Smooth muscle cell (in vitro differentiated cells): ENCODE data around the gene PPP1R13L. TPM values are rescaled to one million over a fixed set of nuclear protein-coding genes. Genes with fewer than 3 reads are reported as not detected.

Experiments used
- DNase-seq: peaks from one replicate; lab custom pipeline; 2025; ENCODE audit not compliant: unreplicated experiment; lab: John Stamatoyannopoulos, UW
- H2AFZ ChIP-seq: fragments of 200-600 bp; sonication (generic); 2 replicates; pipeline ENCODE4 v1.6.0; 2016; ENCODE audit warnings: antibody characterized with exemption, low read depth, mild to moderate bottlenecking
- H3F3A ChIP-seq: fragments of 200-600 bp; sonication (generic); 2 replicates; pipeline ENCODE4 v1.6.0; 2017; ENCODE audit warnings: antibody characterized with exemption, low read depth
- H3K27ac ChIP-seq: fragments of 200-600 bp; sonication (generic); 2 replicates; pipeline ENCODE4 v1.5.1; 2016; ENCODE audit warnings: low read depth, mild to moderate bottlenecking
- H3K27me3 ChIP-seq: fragments of 200-600 bp; sonication (generic); 2 replicates; pipeline ENCODE4 v1.6.1; 2016; ENCODE audit warnings: low read depth, mild to moderate bottlenecking
- H3K36me3 ChIP-seq: fragments of 200-600 bp; sonication (generic); 2 replicates; pipeline ENCODE4 v1.5.1; 2016; ENCODE audit warnings: low read depth
- H3K4me1 ChIP-seq: fragments of 200-600 bp; sonication (generic); 2 replicates; pipeline ENCODE4 v1.5.1; 2016; ENCODE audit warnings: low read depth
- H3K4me2 ChIP-seq: fragments of 200-600 bp; sonication (generic); 2 replicates; pipeline ENCODE4 v1.6.0; 2016; ENCODE audit warnings: mild to moderate bottlenecking
- H3K4me3 ChIP-seq: fragments of 200-600 bp; sonication (generic); 2 replicates; pipeline ENCODE4 v1.5.1; 2016; ENCODE audit warnings: mild to moderate bottlenecking
- H3K79me2 ChIP-seq: fragments of 200-600 bp; sonication (generic); 2 replicates; pipeline ENCODE4 v1.6.0; 2016; ENCODE audit warnings: low read depth, mild to moderate bottlenecking
- H3K9ac ChIP-seq: fragments of 200-600 bp; sonication (generic); 2 replicates; pipeline ENCODE4 v1.6.0; 2016; ENCODE audit warnings: low read depth
- H3K9me3 ChIP-seq: fragments of 200-600 bp; sonication (generic); replicated peaks from 2 replicates; pipeline ENCODE4 v1.5.1; 2016; ENCODE audit warnings: low read depth
- H4K20me1 ChIP-seq: fragments of 200-600 bp; sonication (generic); 2 replicates; pipeline ENCODE4 v1.6.0; 2016; ENCODE audit warnings: low read depth
- WGBS: methylation state at CpG from one replicate; pipeline ENCODE4 v1.1.7; 2016; ENCODE audit warnings: low lambda C conversion rate; 5-methylcytosine and 5-hydroxymethylcytosine counted together
- polyA plus RNA-seq: library from polyadenylated mRNA; unstranded; fragments of >200 nt; fragmentation: Nextera tagmentation; extraction: Ambion mirVana; gene quantifications from 2 replicates; pipeline ENCODE4 v1.2.1, GENCODE V29; 2016
- total RNA-seq: library from RNA; depleted of rRNA; stranded (reverse); fragments of >200 nt; gene quantifications from 2 replicates; pipeline ENCODE4 v1.2.3, GENCODE V29; 2014
- TF ChIP-seq, protein P1 (sequence below): fragments of 200-600 bp; sonication (generic); IDR thresholded peaks from 2 replicates; pipeline ENCODE4 v1.5.1; 2017; ENCODE audit warnings: borderline replicate concordance, mild to moderate bottlenecking, antibody characterized with exemption; ENCODE audit not compliant: insufficient read depth, poor library complexity, severe bottlenecking

The PPP1R13L gene
- total and polyA plus RNA-seq, 2 experiments from 2014 or later, result 28.1 to 66.4 TPM

GRCh38 chr19:45406226-45407090, 1.6 kb upstream of the PPP1R13L start, which contains the start of gene POLR1G:
POLR1G (plus strand) TSS chr19:45406644; CDS start chr19:45406697, 53 bp downstream.
- WGBS, result 2% methylated on average over 49 of the region's 51 CpGs

GRCh38 chr19:45405435-45406225, 761 bp upstream of the PPP1R13L start:
- Histone ChIP-seq H3K27ac (peak overlapping the region; percentile 98), H3K9me3 (no peaks in the 10 kb centered on the region), H3K79me2 (no peaks in the 10 kb centered on the region), H2AFZ (peak overlapping the region; percentile 63), H3K36me3 (no peaks in the 10 kb centered on the region), H3K4me1 (peaks cover 16% of the 10 kb centered on the region), H3K4me3 (peak overlapping the region; percentile 63), H3K4me2 (peak overlapping the region; percentile 90), H3K9ac (peak overlapping the region; percentile 98), H3K27me3 (no peaks in the 10 kb centered on the region), H3F3A (peaks cover 4% of the 10 kb centered on the region), H4K20me1 (peaks cover 29% of the 10 kb centered on the region)
- DNase-seq, result peak; percentile 79
- under 1% methylated on average over 45 of the region's 48 CpGs for WGBS
- TF ChIP-seq, protein P1, sequence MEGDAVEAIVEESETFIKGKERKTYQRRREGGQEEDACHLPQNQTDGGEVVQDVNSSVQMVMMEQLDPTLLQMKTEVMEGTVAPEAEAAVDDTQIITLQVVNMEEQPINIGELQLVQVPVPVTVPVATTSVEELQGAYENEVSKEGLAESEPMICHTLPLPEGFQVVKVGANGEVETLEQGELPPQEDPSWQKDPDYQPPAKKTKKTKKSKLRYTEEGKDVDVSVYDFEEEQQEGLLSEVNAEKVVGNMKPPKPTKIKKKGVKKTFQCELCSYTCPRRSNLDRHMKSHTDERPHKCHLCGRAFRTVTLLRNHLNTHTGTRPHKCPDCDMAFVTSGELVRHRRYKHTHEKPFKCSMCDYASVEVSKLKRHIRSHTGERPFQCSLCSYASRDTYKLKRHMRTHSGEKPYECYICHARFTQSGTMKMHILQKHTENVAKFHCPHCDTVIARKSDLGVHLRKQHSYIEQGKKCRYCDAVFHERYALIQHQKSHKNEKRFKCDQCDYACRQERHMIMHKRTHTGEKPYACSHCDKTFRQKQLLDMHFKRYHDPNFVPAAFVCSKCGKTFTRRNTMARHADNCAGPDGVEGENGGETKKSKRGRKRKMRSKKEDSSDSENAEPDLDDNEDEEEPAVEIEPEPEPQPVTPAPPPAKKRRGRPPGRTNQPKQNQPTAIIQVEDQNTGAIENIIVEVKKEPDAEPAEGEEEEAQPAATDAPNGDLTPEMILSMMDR, result no peak

More at GRCh38 chr19:45406226-45407090, 1.6 kb upstream of the PPP1R13L start, which contains the start of gene POLR1G:
- H3K79me2 ChIP-seq, result no peaks in the 10 kb centered on the region
- H3K4me3 ChIP-seq, result peak within 1 kb of the TSS; percentile 63
- peak within 1 kb of the TSS; percentile 98 for H3K9ac ChIP-seq
- no peaks in the 10 kb centered on the region for H3K27me3 ChIP-seq
- H3K27ac ChIP-seq, result peak within 1 kb of the TSS; percentile 98
- H3F3A ChIP-seq, result peaks cover 4% of the 10 kb centered on the region
- H3K4me1 ChIP-seq, result peaks cover 16% of the 10 kb centered on the region
- peak within 1 kb of the TSS; percentile 90 for H3K4me2 ChIP-seq
- peak within 1 kb of the TSS; percentile 63 for H2AFZ ChIP-seq
- H3K9me3 ChIP-seq, result no peaks in the 10 kb centered on the region
- TF ChIP-seq, protein P1, result no peak
- no peaks in the 10 kb centered on the region for H3K36me3 ChIP-seq
- peak; percentile 47 for DNase-seq
- peaks cover 27% of the 10 kb centered on the region for H4K20me1 ChIP-seq

GRCh38 chr19:45403781-45404556, 900 bp downstream of the PPP1R13L start:
- no peaks in the 10 kb centered on the region for H3K36me3 ChIP-seq
- peak overlapping the region; percentile 90 for H3K4me2 ChIP-seq
- TF ChIP-seq, protein P1, result peak; percentile 65
- H3K4me3 ChIP-seq, result peak overlapping the region; percentile 63
- peaks cover 4% of the 10 kb centered on the region for H3F3A ChIP-seq
- H4K20me1 ChIP-seq, result peaks cover 45% of the 10 kb centered on the region
- peaks cover 16% of the 10 kb centered on the region for H3K4me1 ChIP-seq
- H3K9me3 ChIP-seq, result no peaks in the 10 kb centered on the region
- 7% methylated on average over 24 of the region's 25 CpGs for WGBS
- no peak for DNase-seq
- H3K79me2 ChIP-seq, result no peaks in the 10 kb centered on the region
- peak overlapping the region; percentile 98 for H3K9ac ChIP-seq
- H3K27ac ChIP-seq, result peak overlapping the region; percentile 98
- no peak overlapping the region for H2AFZ ChIP-seq
- H3K27me3 ChIP-seq, result no peaks in the 10 kb centered on the region
